T-helper 22 cell (primary cell): ENCODE data around the gene CBFA2T2.

Experiments used
- DNase-seq: peaks from one replicate; pipeline ENCODE4 v3.0.0-alpha.2; 2020; ENCODE audit warnings: low read depth

Gene CBFA2T2

DNA sequence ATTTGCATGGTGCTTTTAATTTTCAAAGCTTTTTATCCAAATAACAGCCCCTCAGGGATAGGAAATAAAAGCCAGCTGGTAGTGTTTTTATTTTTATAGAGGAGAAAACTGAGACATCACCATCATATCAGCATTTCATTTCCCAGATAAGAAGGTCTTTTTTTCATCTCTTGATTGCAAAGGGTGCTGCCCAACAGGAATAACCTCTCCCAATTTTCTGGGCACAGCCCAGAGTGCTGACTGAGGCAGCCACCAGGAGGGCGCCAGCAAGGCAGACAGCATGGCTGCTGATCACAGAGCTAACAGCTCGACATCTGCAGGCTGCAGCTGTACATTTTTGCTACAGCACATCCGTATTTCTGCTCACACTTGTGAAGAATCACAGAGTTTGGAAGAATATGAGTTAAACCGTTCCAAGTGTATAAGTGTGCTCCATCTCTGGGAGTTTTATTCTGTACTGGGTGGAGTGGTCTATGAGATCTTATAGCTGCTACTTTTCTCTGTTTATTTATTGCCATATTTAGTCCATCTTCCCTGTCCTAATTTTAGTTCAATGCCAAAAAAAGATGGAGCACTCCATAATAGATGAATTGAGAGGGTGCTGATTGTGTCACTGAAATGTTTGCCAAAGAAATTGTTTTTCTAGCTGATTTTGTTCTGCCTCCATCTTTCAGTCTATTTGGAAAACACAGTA lies 86.7 kb downstream of the CBFA2T2 start:
- no peak for DNase-seq

DNA sequence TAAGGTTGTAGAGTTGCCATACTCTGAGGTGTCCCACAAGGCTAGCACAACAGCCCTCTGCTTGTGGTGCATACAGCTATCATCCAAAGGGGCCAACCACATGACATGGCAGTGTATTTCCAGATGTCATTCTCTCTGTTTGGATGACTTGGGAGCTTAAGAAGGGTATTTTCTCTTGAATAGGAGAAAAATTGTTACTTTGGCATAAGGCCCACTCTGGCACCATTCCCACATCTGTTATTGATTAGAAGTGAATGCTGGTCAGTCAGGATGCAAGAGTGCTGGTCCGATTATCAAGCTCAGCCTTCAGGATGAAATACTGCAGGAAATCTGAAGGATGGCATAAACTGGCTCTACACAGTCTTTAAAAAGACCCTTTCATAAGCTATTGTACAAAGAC lies 88.6 kb downstream of the CBFA2T2 start:
- no peak for DNase-seq

- no peak for DNase-seq
Measured at GRCh38 chr20:33583143-33583542, 93.2 kb downstream of the CBFA2T2 start.

DNA sequence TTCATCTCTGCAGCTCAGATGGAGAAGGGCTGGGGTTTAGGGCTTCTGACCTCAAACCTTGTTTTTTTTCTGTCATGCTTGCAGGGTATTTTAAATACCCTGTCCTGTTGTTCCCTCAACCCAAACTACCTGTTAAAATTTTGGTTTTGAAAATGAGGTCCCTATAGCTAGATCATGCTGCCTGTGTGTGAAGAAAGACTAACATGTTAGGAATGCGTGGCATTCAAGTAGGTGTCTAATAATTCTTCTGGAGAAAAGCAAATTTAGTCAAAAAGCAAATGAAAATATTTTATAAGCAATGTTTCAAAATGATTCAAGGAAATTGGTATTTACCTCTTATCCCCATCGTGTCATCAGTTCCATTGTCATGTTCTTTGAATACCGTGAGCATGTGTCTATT lies 95.1 kb downstream of the CBFA2T2 start:
- no peak for DNase-seq

DNA sequence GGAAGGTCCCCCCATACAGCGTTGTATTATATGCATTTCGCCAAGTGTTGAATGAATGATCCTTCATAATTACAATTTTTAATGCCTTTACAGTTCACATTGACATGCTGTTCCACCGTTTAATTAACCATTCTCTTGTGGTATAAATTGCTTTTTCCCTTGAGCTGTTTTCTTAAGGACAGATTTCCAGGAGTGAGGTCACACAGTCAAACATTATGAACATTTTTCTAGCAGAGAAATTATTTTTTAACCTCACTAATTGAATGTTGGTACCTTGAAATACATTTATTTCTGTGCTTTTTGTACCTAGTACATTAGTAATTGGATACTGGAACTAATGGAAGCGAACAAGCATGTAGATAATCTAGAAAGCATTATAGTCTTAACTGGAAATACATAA lies 95.5 kb downstream of the CBFA2T2 start:
- no peak for DNase-seq

DNA sequence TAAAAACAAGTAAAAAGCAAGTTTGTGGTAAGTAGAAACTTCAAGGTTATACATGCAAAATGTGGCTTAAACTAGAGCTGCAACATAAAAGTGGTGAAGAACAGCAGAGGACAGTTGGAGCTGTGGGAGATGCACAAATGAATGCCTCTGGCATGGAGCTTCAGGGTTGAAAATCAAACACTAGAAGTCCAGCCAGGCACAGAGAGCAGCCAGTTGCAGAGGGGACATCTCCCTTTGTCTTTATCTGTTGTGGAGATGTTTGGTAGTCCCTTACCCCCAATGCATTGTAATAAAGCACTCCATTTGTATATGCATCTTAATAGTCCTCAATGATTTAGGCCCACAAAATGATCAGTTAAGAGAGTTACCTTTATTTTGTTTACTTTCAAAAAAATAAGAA lies 99.2 kb downstream of the CBFA2T2 start:
- DNase-seq, result no peak

- peak; percentile 12 for DNase-seq
Measured at GRCh38 chr20:33591901-33592300, 102.0 kb downstream of the CBFA2T2 start.

DNA sequence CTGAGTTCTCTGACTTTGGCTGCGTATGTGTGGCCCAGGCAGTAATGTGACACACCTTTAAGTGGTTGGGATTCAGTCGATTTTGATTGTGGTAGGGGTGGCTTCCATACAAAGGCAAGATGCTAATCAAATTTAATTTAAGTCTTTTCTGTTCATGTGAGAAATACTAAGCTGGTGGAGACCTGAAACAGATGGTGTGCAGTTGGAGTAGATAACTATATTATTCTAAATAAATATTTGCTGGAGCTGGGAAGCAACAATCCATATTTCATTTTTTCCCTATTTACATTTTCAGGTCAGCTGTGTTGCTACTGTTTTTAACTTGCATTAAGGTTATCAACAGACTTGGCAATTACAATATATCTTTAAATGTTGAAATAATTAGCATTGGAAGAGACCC lies 104.8 kb downstream of the CBFA2T2 start:
- no peak for DNase-seq

DNA sequence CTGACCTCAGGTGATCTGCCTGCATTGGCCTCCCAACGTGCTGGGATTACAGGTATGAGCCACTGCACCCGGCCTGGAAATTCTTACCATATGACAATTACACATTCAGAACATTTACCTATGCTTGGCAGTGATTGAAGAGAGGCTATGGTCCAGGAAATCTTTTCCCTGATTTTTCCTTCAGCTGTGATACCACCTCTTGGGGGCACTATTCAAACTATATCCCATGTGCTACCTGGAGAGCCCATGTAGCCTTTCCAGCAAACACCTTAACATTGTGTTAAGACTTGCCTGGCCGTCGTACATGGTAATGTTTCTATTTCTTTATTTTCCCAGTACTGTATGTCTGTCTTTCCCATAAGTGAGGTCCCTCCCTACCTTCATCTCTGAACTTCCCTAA lies 110.5 kb downstream of the CBFA2T2 start:
- DNase-seq, result no peak

DNA sequence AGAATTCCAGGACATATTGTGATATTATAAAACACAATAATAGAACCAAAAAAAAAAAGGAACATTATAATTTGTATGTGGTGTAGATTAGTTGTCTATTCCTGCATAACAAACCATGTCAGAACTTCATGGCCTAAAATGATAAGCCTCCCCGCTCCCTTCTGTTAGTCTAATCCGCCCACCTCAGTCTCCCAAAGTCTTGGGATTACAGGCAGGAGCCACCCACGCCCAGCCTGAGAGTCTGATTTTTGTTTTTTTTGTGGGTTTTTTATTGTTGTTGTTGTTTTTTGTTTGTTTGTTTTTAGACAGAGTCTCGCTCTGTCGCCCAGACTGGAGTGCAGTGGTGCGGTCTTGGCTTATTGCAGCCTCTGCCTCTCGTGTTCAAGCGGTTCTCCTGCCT lies 111.1 kb downstream of the CBFA2T2 start:
- DNase-seq, result no peak

- DNase-seq, result no peak
Measured at GRCh38 chr20:33601861-33602260, 112.0 kb downstream of the CBFA2T2 start.

- no peak for DNase-seq
Measured at GRCh38 chr20:33602826-33603590, 113.1 kb downstream of the CBFA2T2 start.

GRCh38 chr20:33604084-33604990 lies 114.4 kb downstream of the CBFA2T2 start:
- DNase-seq, result no peak

- no peak for DNase-seq
Measured at GRCh38 chr20:33604991-33605370, 115.1 kb downstream of the CBFA2T2 start.

GRCh38 chr20:33606118-33606771 lies 116.3 kb downstream of the CBFA2T2 start:
- no peak for DNase-seq

DNA sequence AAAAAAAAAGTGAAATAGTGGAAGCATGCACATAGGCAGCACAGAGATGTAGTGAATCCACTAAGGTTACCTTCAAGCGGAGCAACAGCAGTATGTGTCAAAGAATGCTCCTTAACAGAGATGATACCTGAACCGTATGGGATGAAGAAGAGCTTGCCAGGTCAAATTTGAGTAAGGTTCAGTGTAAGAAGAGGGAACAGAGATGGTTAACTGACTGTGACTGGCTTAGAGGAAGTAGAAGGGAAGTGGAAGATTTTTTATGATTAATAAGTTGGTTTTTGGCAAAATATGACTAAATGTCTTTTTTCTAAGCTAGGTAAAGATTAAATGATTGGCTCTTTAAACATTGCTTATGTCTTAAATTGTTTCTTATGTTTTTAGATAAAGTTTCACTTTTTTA lies 119.6 kb downstream of the CBFA2T2 start:
- DNase-seq, result no peak

DNA sequence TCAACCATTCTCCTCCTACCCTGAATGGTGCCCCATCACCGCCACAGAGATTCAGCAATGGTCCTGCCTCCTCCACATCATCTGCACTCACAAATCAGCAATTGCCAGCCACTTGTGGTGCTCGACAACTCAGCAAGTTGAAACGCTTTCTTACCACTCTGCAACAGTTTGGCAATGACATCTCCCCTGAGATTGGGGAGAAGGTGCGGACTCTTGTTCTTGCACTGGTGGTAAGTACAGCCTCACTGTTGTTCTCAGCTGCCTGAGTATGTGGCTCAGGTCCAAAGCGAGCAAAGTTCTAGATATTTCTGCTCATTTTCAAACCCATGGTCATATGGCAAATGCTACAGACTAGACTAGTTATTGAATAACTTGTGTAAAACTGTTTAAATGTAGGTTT lies 121.2 kb downstream of the CBFA2T2 start:
- no peak for DNase-seq

GRCh38 chr20:33612001-33612400 lies 122.1 kb downstream of the CBFA2T2 start:
- no peak for DNase-seq

DNA sequence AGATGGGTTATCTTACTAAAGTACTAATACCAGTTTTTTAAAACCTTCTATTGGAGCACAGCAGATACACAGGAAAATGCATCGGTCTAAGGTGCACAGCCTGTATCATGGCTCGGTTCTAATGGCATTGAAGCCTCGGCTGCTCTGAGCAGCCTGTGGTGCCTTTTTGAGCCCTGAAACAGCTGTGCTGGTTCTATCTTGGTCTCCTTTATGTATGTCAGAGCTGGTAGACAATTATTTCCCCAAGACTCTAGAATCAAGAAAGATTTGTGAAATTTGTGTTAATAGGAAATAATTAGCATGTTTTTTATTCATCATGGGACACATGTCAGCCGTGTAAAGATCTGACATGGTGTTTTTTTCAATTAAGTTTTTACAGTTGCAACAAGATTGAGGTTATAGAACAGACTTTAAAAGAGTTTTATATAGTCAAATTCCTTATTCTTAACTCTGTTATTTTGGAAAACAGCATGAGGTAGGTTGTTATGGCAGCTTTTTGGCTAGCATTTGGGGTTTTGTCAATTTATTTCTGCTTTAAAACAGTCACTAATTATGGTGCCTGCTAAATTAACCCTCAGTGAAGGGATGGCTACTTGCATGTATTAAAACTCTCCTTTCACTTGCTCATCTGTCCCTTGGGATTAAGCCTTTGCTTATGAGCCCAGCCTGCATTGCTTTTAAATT lies 132.0 kb downstream of the CBFA2T2 start:
- no peak for DNase-seq

GRCh38 chr20:33622705-33623365 lies 132.9 kb downstream of the CBFA2T2 start:
- DNase-seq, result no peak

DNA sequence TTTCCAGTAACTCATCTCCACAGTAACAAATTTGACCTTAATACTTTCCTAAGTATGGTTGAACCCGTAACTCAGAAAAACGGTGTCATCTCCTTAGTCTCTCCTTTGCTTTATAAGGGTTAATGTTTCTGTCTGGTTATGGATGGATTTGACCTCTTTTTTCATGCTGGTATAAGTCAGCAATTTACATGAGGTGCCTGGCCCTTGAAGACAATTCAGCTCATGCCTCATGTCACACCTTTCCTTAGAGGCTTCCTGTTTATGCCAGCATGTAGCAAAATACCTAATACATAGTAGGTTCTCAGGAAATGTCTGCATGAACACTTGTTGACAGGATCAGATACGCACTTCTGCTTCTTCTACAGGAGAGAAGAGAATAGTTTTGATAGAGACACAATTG lies 134.5 kb downstream of the CBFA2T2 start:
- DNase-seq, result no peak
